ENCODE measurements around the gene OR52B6.

- TF ChIP-seq RAD21 (IDR thresholded peaks at IDR 0.05), result no peak
- no peak for TF ChIP-seq CTCF (IDR thresholded peaks at IDR 0.05; ENCODE audit: low read depth, low read length, missing input control)
- no peak for TF ChIP-seq GABPA (IDR thresholded peaks at IDR 0.05 in 1 of 2, conservative IDR thresholded peaks at IDR 0.05 in 1 of 2)
- no peak for TF ChIP-seq JUND (IDR thresholded peaks at IDR 0.05)
- no peak for TF ChIP-seq REST (IDR thresholded peaks at IDR 0.05)
Observed at GRCh38 chr11:5580577-5580976, at the start of gene OR52B6.

Data from liver (tissue), 3 donors.